ENCODE measurements around the gene OR2D3.
"Not testable (repeated sequence)": the region's sequence is repeated elsewhere in the genome, so short reads cannot be mapped to it uniquely, and the experiment has no call there.

Gene OR2D3

GRCh38 chr11:6928916-6929315, 8.1 kb downstream of the OR2D3 start:
- DNase-seq, result no peak

DNA sequence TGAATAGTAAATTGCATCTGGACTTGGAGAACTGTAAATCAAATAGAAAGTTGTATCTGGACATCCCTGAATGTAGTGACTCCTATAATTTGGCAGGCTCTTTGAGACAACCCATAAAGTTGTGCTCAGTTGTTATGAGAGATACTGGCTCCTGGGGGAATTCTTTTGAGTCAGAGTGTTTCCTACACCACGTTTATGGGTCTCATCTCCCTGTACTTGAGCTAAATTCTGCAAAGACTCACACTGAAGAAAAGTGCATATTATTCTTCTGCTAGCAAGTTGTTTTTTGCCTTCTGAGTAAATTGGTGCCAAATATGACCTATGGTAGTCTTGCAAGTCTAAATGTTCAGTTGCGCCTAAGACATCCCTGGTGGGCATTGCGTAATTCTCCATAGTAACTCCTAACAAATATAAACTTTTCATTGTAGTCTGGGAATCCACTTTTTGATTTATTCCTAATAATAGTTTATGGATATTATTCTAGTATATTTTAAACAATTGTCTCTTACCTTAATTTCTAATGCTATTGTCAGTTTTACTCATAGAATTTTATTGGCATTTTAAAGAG, 10.4 kb downstream of the OR2D3 start:
- no peak for DNase-seq

DNA sequence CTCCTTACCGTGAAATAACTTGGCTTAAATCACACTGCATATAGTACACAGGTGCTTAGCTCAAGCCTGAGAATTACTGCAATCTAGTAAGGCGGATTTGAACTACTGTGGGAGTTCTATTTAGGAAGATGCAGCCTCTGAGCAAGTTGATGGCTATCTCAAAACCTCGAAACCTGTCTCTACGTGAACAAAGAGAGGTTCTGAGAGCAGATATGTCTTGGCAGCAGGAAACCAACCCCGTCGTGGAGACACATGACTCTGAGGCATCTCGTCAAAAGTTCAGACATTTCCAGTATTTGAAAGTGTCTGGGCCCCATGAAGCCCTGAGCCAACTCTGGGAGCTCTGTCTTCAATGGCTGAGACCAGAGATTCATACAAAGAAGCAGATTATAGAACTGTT, 11.3 kb downstream of the OR2D3 start:
- no peak for DNase-seq

- no peak for DNase-seq
Observed at GRCh38 chr11:6941970-6942369, 21.2 kb downstream of the OR2D3 start.

- DNase-seq, result no peak
Observed at GRCh38 chr11:6943131-6943530, 22.3 kb downstream of the OR2D3 start.

GRCh38 chr11:6954248-6954647, 33.4 kb downstream of the OR2D3 start:
- not testable (repeated sequence) for DNase-seq

DNA sequence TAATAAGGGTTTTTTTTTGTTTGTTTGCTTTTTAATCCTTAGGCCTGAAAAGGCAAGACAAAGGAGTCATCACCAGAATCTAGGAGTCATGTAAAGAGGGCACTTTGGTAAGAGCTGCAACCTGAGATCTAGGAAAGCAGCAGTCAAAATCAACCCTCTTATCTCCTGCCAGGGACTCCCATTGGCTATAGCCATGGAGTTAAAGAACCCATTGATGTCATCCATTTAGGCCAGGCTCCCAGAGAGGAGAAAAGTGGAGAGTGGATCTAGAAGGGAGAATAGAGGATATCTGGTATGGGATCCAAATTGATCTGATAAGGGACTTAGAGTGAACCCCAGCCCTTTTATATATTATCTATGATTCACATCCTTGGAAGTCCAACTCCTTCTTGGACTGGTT, 41.3 kb downstream of the OR2D3 start:
- no peak for DNase-seq

DNA sequence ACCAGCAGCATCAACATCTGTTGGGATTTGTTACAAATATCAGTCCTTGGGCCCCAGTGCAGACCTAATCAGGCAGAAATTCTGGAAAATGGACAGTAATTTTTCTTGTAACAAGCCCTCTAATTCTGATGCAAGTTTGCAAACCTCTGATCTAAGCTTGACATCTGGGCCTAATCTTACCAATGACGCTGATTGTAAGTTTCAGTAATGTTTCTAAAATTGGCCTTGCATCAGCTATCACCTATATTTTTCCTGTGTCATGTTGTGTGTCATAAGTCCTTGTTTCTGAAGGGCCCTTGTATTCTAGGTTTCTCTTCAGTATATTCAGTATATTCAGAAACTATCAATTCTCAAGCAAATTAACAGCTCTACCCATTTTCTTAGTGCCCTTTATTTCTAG, 41.9 kb downstream of the OR2D3 start:
- DNase-seq, result no peak

DNA sequence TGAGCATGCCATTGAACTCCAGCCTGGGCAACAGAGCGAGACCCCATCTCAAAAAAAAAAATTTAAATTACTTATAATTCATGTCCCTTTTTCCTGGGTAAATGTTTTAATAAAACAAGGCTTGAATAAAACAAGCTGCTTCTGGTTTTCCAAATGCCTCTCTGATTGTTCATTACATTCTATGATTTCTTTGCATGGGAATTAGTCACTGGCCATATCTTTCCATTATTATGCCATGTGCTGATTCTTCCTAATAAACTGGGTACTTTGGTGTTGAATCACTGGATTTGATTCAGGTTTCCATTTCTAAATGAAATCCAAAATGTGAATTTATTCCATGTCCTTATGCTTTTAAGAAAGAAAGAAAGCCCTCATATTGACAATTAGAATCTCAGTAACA, 48.0 kb downstream of the OR2D3 start:
- no peak for DNase-seq

GRCh38 chr11:6969854-6970253, 49.1 kb downstream of the OR2D3 start:
- not testable (repeated sequence) for DNase-seq

Data from stimulated activated naive CD4-positive, alpha-beta T cell treated with Interleukin-2 at 50 U/mL for 16 hours (primary cell).